Activated CD8-positive, alpha-beta T cell treated with anti-CD3 and anti-CD28 coated beads for 36 hours (primary cell): ENCODE measurements around the gene CLDN34. TPM values are rescaled to one million over a fixed set of nuclear protein-coding genes. Genes with fewer than 3 reads are reported as not detected.

ENCODE experiments used
- ATAC-seq: fragments of 200-7000 bp; cut with Tn5 transposase; one replicate; pipeline ENCODE4 v1.10.0; 2021; ENCODE audit warnings: mild to moderate bottlenecking, moderate library complexity
- CTCF ChIA-PET: fragments of 350-600 bp; sonication (Branson Sonifier 250); formaldehyde crosslinking; loops from one replicate; lab custom pipeline; 2021; ENCODE audit warnings: antibody characterized with exemption; lab: Charles Lee
- POLR2A ChIA-PET: fragments of 350-600 bp; sonication (Branson Sonifier 250); formaldehyde crosslinking; loops from one replicate; lab custom pipeline; 2021; ENCODE audit warnings: antibody characterized with exemption; lab: Charles Lee
- DNase-seq: peaks from one replicate; pipeline ENCODE4 v3.0.0-alpha.2; 2020
- H3K27ac Mint-ChIP-seq: one replicate; pipeline ENCODE4 v1.8.0; 2021; ENCODE audit warnings: mild to moderate bottlenecking, mixed read lengths
- H3K27me3 Mint-ChIP-seq: one replicate; pipeline ENCODE4 v1.8.0; 2021; ENCODE audit warnings: mixed read lengths
- H3K36me3 Mint-ChIP-seq: one replicate; pipeline ENCODE4 v1.8.0; 2021; ENCODE audit warnings: low read depth, mixed read lengths
- H3K4me1 Mint-ChIP-seq: one replicate; pipeline ENCODE4 v1.8.0; 2021; ENCODE audit warnings: low read depth, mixed read lengths
- H3K4me3 Mint-ChIP-seq: one replicate; pipeline ENCODE4 v1.8.0; 2021; ENCODE audit warnings: mild to moderate bottlenecking, moderate library complexity, mixed read lengths
- H3K9me3 Mint-ChIP-seq: one replicate; pipeline ENCODE4 v1.8.0; 2021; ENCODE audit warnings: mixed read lengths
- intact Hi-C: fragments of 100-400 bp; cut with micrococcal nuclease; formaldehyde crosslinking; loops from one replicate; pipeline ENCODE4 v1.10.0; 2022
- total RNA-seq, 2 experiments: library from RNA; stranded (reverse); gene quantifications; one replicate each; pipeline ENCODE4 v1.2.3, GENCODE V29; 2021
- TF ChIP-seq, protein P1 (sequence below): fragments of 200-600 bp; IDR thresholded peaks from one replicate; pipeline ENCODE4 v1.8.0; 2022; ENCODE audit warnings: antibody characterized with exemption, mild to moderate bottlenecking

The CLDN34 gene
- total RNA-seq, 2 experiments from 2014 or later: not detected

DNA sequence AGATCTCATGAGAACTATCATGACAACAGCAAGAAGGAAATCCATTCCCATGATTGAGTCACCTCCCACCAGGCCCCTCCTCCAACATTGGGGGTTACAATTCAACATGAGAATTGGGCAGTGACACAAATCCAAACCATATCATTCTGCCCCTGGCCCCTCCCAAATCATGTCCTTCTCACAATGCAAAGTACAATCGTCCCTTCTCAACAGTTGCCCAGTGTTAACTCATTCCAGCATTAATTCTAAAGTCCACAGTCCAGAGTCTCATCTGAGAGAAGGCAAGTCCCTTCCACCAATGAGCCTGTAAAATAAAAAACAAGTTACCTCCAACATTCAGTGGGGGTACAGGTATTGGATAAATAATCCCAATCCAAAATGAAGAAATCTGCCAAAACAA lies 14.9 kb upstream of the CLDN34 start:
- peaks cover 14% of the 10 kb centered on the region for H3K27me3 Mint-ChIP-seq
- no peaks in the 10 kb centered on the region for H3K9me3 Mint-ChIP-seq
- TF ChIP-seq, protein P1, sequence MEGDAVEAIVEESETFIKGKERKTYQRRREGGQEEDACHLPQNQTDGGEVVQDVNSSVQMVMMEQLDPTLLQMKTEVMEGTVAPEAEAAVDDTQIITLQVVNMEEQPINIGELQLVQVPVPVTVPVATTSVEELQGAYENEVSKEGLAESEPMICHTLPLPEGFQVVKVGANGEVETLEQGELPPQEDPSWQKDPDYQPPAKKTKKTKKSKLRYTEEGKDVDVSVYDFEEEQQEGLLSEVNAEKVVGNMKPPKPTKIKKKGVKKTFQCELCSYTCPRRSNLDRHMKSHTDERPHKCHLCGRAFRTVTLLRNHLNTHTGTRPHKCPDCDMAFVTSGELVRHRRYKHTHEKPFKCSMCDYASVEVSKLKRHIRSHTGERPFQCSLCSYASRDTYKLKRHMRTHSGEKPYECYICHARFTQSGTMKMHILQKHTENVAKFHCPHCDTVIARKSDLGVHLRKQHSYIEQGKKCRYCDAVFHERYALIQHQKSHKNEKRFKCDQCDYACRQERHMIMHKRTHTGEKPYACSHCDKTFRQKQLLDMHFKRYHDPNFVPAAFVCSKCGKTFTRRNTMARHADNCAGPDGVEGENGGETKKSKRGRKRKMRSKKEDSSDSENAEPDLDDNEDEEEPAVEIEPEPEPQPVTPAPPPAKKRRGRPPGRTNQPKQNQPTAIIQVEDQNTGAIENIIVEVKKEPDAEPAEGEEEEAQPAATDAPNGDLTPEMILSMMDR: no peak
- intact Hi-C loops: no loop called here
- H3K27ac Mint-ChIP-seq: no peak overlapping the region
- DNase-seq: peak; percentile 12
- no peak overlapping the region for H3K4me3 Mint-ChIP-seq
- no peaks in the 10 kb centered on the region for H3K4me1 Mint-ChIP-seq
- H3K36me3 Mint-ChIP-seq: no peaks in the 10 kb centered on the region
- ChIA-PET POLR2A (no interaction called here), CTCF (no interaction called here)
- no peak for ATAC-seq

DNA sequence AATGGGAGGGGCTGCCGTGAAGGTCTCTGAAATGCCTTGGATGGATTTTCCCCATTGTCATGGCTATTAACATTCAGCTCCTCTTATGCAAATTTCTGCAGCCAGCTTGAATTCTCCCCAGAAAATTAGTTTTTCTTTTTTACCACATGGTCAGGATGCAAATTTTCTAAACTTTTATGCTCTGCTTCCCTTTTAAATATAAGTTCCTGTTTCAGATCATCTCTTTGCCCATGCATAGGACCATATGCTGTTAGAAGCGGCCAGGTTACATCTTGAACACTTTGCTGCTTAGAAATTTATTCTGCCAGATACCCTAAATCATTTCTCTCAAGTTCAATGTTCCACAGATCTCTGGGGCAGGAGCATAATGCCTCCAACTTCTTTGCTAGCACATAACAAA lies 13.8 kb upstream of the CLDN34 start:
- CTCF ChIA-PET: no interaction called here
- Mint-ChIP-seq H3K9me3 (no peaks in the 10 kb centered on the region), H3K27me3 (peaks cover 7% of the 10 kb centered on the region), H3K4me3 (no peak overlapping the region), H3K27ac (no peak overlapping the region), H3K36me3 (no peaks in the 10 kb centered on the region), H3K4me1 (no peaks in the 10 kb centered on the region)
- intact Hi-C loops: no loop called here
- TF ChIP-seq, protein P1: no peak
- POLR2A ChIA-PET: no interaction called here
- ATAC-seq: no peak
- no peak for DNase-seq

DNA sequence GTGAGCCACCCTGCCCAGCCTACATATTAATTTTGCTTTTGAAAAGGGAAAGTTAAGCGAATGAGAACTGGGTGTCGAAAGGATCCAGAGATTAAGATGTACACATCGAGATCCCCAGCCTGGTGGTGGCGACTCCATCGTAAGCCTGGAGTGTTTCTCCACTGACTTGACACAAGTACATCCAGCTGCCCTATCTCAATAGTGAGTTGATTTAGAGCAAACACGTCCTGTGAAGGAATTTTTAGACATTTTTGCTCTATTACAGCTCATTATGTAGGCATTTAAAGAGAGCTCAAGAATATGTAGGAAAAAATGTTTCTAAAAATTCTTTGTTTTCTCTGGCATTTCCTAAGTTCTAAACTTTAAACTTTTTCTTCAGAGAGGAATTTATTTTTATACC lies 11.7 kb upstream of the CLDN34 start:
- CTCF ChIA-PET: no interaction called here
- no peaks in the 10 kb centered on the region for H3K4me1 Mint-ChIP-seq
- peaks cover 12% of the 10 kb centered on the region for H3K27me3 Mint-ChIP-seq
- H3K9me3 Mint-ChIP-seq: no peaks in the 10 kb centered on the region
- H3K36me3 Mint-ChIP-seq: no peaks in the 10 kb centered on the region
- DNase-seq: no peak
- POLR2A ChIA-PET: no interaction called here
- TF ChIP-seq, protein P1: no peak
- intact Hi-C loops: no loop called here
- no peak overlapping the region for H3K4me3 Mint-ChIP-seq
- no peak for ATAC-seq
- H3K27ac Mint-ChIP-seq: no peak overlapping the region

DNA sequence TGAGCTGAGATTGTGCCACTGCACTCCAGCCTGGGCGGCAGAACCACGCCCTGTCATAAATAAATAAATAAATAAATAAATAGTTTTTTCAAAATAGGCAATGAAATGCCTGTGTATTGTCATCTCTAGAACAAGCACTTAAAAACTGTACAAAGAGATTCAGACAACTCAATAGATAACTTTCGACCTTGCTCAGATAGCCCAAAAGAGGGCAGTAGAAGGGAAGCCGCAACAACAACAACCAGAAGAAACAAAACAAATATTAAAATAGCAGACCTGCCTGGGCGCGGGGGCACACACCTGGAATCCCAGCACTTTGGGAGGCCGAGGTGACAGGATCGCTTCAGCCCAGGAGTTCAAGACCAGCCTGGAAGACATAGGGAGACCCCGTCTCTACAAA lies 9.4 kb upstream of the CLDN34 start:
- POLR2A ChIA-PET: no interaction called here
- CTCF ChIA-PET: no interaction called here
- ATAC-seq (no peak), DNase-seq (no peak)
- TF ChIP-seq, protein P1: no peak
- no peaks in the 10 kb centered on the region for H3K36me3 Mint-ChIP-seq
- no peak overlapping the region for H3K27ac Mint-ChIP-seq
- peaks cover 12% of the 10 kb centered on the region for H3K27me3 Mint-ChIP-seq
- intact Hi-C loops: no loop called here
- H3K4me1 Mint-ChIP-seq: no peaks in the 10 kb centered on the region
- H3K4me3 Mint-ChIP-seq: no peak overlapping the region
- H3K9me3 Mint-ChIP-seq: no peaks in the 10 kb centered on the region

DNA sequence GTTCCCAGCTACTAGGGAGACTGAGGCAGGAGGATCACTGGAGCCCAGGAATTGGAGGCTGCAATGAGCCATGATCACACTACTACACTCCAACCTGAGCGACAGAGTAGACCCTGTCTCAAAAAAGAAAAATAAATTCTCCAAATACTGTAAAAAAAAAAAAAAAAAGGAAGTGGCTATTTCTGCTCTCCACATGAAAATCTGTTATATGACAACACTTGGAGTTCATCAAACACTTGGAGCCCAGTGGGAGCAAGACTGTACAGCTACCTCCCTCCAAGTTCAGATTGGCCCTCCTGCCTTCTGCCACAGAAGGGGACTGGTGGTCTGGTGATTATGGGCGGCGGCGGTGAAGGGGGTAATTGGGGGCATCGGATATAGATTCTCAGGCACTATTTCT lies 9.0 kb upstream of the CLDN34 start:
- intact Hi-C loops: no loop called here

More for the DNA sequence above, 9.0 kb upstream of the CLDN34 start:
- ATAC-seq (no peak), DNase-seq (no peak)
- TF ChIP-seq, protein P1: no peak
- ChIA-PET CTCF (no interaction called here), POLR2A (no interaction called here)
- no peak overlapping the region for H3K27ac Mint-ChIP-seq
- H3K27me3 Mint-ChIP-seq: peaks cover 12% of the 10 kb centered on the region
- H3K36me3 Mint-ChIP-seq: no peaks in the 10 kb centered on the region
- no peaks in the 10 kb centered on the region for H3K4me1 Mint-ChIP-seq
- no peaks in the 10 kb centered on the region for H3K9me3 Mint-ChIP-seq
- no peak overlapping the region for H3K4me3 Mint-ChIP-seq
